HEK293T (cell line): Measurements from ENCODE around the gene MYO1G.
A peak's percentile ranks its signal among the peaks of the same experiment; 100 is the strongest.
"Not testable (repeated sequence)": the region's sequence is repeated elsewhere in the genome, so short reads cannot be mapped to it uniquely, and the experiment has no call there.

Experiments used
- CTCF ChIA-PET: fragments of 350-600 bp; formaldehyde crosslinking; extraction: SDS; loops from one replicate; lab custom pipeline; 2021; ENCODE audit warnings: antibody characterized with exemption, inconsistent platforms; lab: Yijun Ruan, JAX
- POLR2A ChIA-PET: fragments of 350-600 bp; formaldehyde crosslinking; extraction: SDS; loops from one replicate; lab custom pipeline; 2020; ENCODE audit warnings: antibody characterized with exemption, inconsistent platforms; lab: Yijun Ruan, JAX
- DNase-seq: peaks from one replicate; pipeline ENCODE4 v3.0.0; 2012; ENCODE audit warnings: mixed read lengths; ENCODE audit errors: extremely low spot score
- ARNT ChIP-seq: fragments of 450-650 bp; IDR thresholded peaks from 2 replicates; pipeline ENCODE4 v1.6.1; 2017; ENCODE audit warnings: mild to moderate bottlenecking
- BHLHE40 ChIP-seq: fragments of 450-650 bp; IDR thresholded peaks from 2 replicates; pipeline ENCODE4 v1.6.1; 2016; ENCODE audit warnings: mild to moderate bottlenecking, moderate library complexity, borderline replicate concordance
- CTBP1 ChIP-seq: fragments of 450-650 bp; IDR thresholded peaks from 2 replicates; pipeline ENCODE4 v1.6.1; 2016; ENCODE audit warnings: borderline replicate concordance
- ELF4 ChIP-seq: fragments of 450-650 bp; IDR thresholded peaks from 2 replicates; pipeline ENCODE4 v1.6.1; 2017; ENCODE audit warnings: antibody characterized with exemption
- FOXA1 ChIP-seq: fragments of 450-650 bp; IDR thresholded peaks from 2 replicates; pipeline ENCODE4 v1.6.1; 2016; ENCODE audit warnings: mild to moderate bottlenecking
- FOXK2 ChIP-seq: fragments of 450-650 bp; IDR thresholded peaks from 2 replicates; pipeline ENCODE4 v1.6.1; 2016; ENCODE audit warnings: mild to moderate bottlenecking
- FOXM1 ChIP-seq: fragments of 450-650 bp; IDR thresholded peaks from 2 replicates; pipeline ENCODE4 v1.6.1; 2017; ENCODE audit warnings: mild to moderate bottlenecking, borderline replicate concordance
- HDGF ChIP-seq: fragments of 450-650 bp; IDR thresholded peaks from 2 replicates; pipeline ENCODE4 v1.6.1; 2017; ENCODE audit warnings: antibody characterized with exemption, borderline replicate concordance
- L3MBTL2 ChIP-seq: fragments of 450-650 bp; conservative IDR thresholded peaks from 2 replicates; pipeline ENCODE4 v1.6.1; 2016; ENCODE audit warnings: mild to moderate bottlenecking
- LEF1 ChIP-seq: fragments of 450-650 bp; IDR thresholded peaks from 2 replicates; pipeline ENCODE4 v1.6.1; 2017; ENCODE audit warnings: mild to moderate bottlenecking, borderline replicate concordance
- NFRKB ChIP-seq: fragments of 450-650 bp; IDR thresholded peaks from 2 replicates; pipeline ENCODE4 v1.6.1; 2016; ENCODE audit warnings: mild to moderate bottlenecking, moderate library complexity
- PKNOX1 ChIP-seq: fragments of 450-650 bp; IDR thresholded peaks from 2 replicates; pipeline ENCODE4 v1.6.1; 2016
- SP1 ChIP-seq: fragments of 450-650 bp; IDR thresholded peaks from 2 replicates; pipeline ENCODE4 v1.6.1; 2017
- SUZ12 ChIP-seq: fragments of 450-650 bp; IDR thresholded peaks from 2 replicates; pipeline ENCODE4 v1.6.1; 2016; ENCODE audit warnings: mild to moderate bottlenecking
- TARDBP ChIP-seq: fragments of 450-650 bp; IDR thresholded peaks from 2 replicates; pipeline ENCODE4 v1.6.1; 2016
- ZNF384 ChIP-seq: fragments of 450-650 bp; IDR thresholded peaks from 2 replicates; pipeline ENCODE4 v1.6.1; 2016

MYO1G gene

DNA sequence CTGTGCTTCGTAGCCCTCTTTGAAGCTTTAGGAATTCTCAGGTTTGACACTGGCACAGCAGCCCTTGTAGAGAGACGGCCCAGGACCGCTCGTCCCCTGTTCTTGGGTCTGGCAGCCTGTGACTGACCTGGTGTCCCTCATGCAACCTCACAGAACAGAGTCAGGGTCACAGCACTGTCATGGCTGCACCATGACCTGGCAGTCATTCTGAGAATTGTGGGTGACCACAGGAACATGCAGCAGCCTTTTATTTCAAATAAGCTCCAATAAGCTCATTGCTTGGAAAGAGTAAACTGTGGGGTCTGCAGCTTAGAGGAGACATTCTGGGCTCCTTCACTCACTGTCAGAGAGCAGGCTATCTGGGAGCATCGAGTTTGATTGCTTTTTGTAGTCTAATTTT lies 42.5 kb downstream of the MYO1G start:
- CTCF ChIA-PET: no interaction called here
- TF ChIP-seq L3MBTL2 (no peak), NFRKB (no peak)
- no peak for DNase-seq
- POLR2A ChIA-PET: no interaction called here

DNA sequence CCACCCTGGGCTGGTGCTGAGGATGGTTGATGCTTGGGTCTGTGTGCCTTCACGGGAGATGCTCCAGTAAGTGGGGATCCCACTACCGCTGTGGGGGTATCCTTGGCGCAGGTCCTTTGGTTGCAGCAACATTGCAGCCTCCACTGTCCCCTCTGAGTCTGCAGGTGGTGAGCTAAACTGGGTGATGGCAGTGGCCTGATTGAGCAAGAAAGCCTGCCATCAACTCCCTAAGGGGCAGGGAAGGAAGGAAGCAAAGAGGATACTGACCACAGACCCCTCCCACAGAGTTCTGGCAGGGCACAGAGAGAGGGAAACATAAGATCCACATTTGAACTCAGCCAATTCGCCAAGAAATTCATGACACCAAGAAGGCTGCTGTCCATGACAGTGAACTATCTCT lies 43.2 kb downstream of the MYO1G start:
- no peak for DNase-seq
- TF ChIP-seq FOXK2 (no peak), ZNF384 (no peak), ARNT (no peak), FOXM1 (no peak), NFRKB (no peak), SUZ12 (no peak), TARDBP (no peak), PKNOX1 (no peak), SP1 (no peak), BHLHE40 (no peak)
- ChIA-PET POLR2A (no interaction called here), CTCF (no interaction called here)

DNA sequence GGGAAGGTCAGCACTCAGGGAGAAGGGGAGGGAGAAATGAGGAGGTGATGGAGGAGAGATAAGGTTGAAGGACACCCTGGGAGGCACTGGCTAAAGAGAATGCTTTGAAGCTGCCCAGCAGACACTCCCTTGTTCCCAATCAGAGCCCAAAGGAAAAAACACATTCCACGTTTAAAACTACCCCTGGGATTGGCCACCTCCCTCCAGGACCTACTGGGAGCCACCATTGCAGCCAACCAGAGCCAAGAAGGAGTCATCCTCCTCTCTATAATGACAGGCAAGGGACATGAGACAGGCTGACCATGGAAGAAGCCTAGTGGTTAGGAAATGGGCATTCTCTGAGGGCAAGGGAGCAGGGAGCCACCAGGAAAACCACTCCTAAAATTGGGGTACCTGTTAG lies 43.8 kb downstream of the MYO1G start:
- TF ChIP-seq BHLHE40 (no peak), FOXA1 (no peak), FOXK2 (no peak), SP1 (no peak), SUZ12 (no peak)

DNA sequence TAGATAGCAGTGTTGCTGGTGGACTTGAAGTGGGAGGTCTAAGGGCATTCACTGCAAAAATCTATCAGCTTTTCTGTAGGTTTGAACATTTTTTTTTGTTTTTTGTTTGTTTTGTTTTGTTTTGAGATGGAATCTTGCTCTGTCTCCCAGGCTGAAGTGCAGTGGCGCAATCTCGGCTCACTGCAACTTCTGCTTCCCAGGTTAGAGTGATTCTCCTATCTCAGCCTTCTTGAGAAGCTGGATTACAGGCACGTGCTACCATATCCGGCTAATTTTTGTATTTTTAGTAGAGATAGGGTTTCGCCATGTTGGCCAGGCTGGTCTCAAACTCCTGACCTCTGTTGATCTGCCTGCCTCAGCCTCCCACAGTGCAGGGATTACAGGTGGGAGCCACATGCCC lies 44.3 kb downstream of the MYO1G start:
- CTCF ChIA-PET, POLR2A ChIA-PET, DNase-seq: not testable (repeated sequence)

More for the DNA sequence above, 43.8 kb downstream of the MYO1G start:
- ChIA-PET POLR2A (no interaction called here), CTCF (no interaction called here)
- DNase-seq: no peak

- ChIA-PET CTCF (no interaction called here), POLR2A (no interaction called here)
- TF ChIP-seq SUZ12 (no peak), SP1 (no peak), PKNOX1 (no peak), ZNF384 (no peak), FOXK2 (no peak), FOXM1 (no peak), CTBP1 (no peak), LEF1 (no peak), TARDBP (no peak), NFRKB (no peak), HDGF (no peak), FOXA1 (no peak), ELF4 (no peak)
- DNase-seq: no peak
These were observed 47.9 kb downstream of the MYO1G start for GRCh38 chr7:44930921-44931320.

DNA sequence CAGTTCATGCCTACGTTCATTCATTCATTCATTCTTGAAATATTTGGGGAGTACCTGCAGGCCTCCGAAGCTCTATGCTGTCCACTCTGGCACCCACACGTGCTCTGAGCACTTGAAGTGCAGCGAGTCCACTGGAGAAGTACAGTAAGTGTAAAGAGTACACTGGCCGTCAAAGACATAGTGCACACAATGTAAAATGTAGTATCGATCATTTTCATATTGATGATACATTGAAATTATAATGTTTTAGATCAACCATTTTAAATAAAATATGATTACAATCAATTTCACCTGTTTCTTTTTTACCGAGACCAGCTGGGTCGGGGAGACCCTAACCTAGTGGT lies 56.5 kb downstream of the MYO1G start:
- DNase-seq: no peak
- ChIA-PET POLR2A (no interaction called here), CTCF (no interaction called here)
- TF ChIP-seq ZNF384 (no peak), NFRKB (no peak), PKNOX1 (no peak), FOXA1 (no peak), HDGF (no peak)

GRCh38 chr7:44921607-44922350 lies 57.0 kb downstream of the MYO1G start:
- TF ChIP-seq ZNF384 (no peak), L3MBTL2 (peak; percentile 28; the same call in 1 of the 2 replicates), FOXA1 (no peak), BHLHE40 (no peak), NFRKB (no peak), TARDBP (no peak), ELF4 (no peak)
- ChIA-PET POLR2A (no interaction called here), CTCF (no interaction called here)
- DNase-seq: peak; percentile 80
